ENCODE data around the gene PRKG1. TPM values are rescaled to one million over a fixed set of nuclear protein-coding genes. Genes with fewer than 3 reads are reported as not detected.
"Not testable (repeated sequence)": the region's sequence is repeated elsewhere in the genome, so short reads cannot be mapped to it uniquely, and the experiment has no call there.

PRKG1 gene
- polyA plus RNA-seq, 1 donor from 2014 or later: 0.36 TPM

GRCh38 chr10:51311228-51311627 lies 236.9 kb downstream of the PRKG1 start:
- H3K4me3 Mint-ChIP-seq: no peak overlapping the region
- peaks cover 3% of the 10 kb centered on the region for H3K27me3 Mint-ChIP-seq
- H3K9me3 Mint-ChIP-seq: peaks cover 0 to 7% (median 0%) of the 10 kb centered on the region in 3 donors
- H3K4me1 Mint-ChIP-seq: no peaks in the 10 kb centered on the region
- H3K27ac Mint-ChIP-seq: no peak overlapping the region
- no peaks in the 10 kb centered on the region for H3K36me3 Mint-ChIP-seq

GRCh38 chr10:51312817-51313216 lies 238.5 kb downstream of the PRKG1 start:
- H3K9me3 Mint-ChIP-seq: peaks cover 0 to 7% (median 0%) of the 10 kb centered on the region in 3 donors
- H3K36me3 Mint-ChIP-seq: no peaks in the 10 kb centered on the region
- H3K4me1 Mint-ChIP-seq: no peaks in the 10 kb centered on the region
- no peak overlapping the region for H3K27ac Mint-ChIP-seq
- peaks cover 3% of the 10 kb centered on the region for H3K27me3 Mint-ChIP-seq
- H3K4me3 Mint-ChIP-seq: no peak overlapping the region

GRCh38 chr10:51313251-51313650 lies 239.0 kb downstream of the PRKG1 start:
- Mint-ChIP-seq H3K4me3 (no peak overlapping the region), H3K27me3 (peaks cover 3% of the 10 kb centered on the region), H3K4me1 (no peaks in the 10 kb centered on the region), H3K36me3 (no peaks in the 10 kb centered on the region), H3K9me3 (peaks cover 0 to 7% (median 0%) of the 10 kb centered on the region in 3 donors), H3K27ac (no peak overlapping the region)

GRCh38 chr10:51313773-51314478 lies 239.6 kb downstream of the PRKG1 start:
- Mint-ChIP-seq H3K4me3 (no peak overlapping the region), H3K27me3 (no peaks in the 10 kb centered on the region), H3K4me1 (no peaks in the 10 kb centered on the region), H3K27ac (no peak overlapping the region), H3K9me3 (peaks cover 0 to 7% (median 0%) of the 10 kb centered on the region in 3 donors), H3K36me3 (no peaks in the 10 kb centered on the region)

- H3K27me3 Mint-ChIP-seq: no peaks in the 10 kb centered on the region
- no peak overlapping the region for H3K4me3 Mint-ChIP-seq
- no peak overlapping the region for H3K27ac Mint-ChIP-seq
- H3K36me3 Mint-ChIP-seq: no peaks in the 10 kb centered on the region
- no peaks in the 10 kb centered on the region for H3K4me1 Mint-ChIP-seq
- peaks cover 0 to 7% (median 0%) of the 10 kb centered on the region in 3 donors for H3K9me3 Mint-ChIP-seq
Observed at GRCh38 chr10:51314481-51314880, 240.2 kb downstream of the PRKG1 start.

- H3K36me3 Mint-ChIP-seq: no peaks in the 10 kb centered on the region
- H3K27me3 Mint-ChIP-seq: no peaks in the 10 kb centered on the region
- no peaks in the 10 kb centered on the region for H3K9me3 Mint-ChIP-seq
- no peaks in the 10 kb centered on the region for H3K4me1 Mint-ChIP-seq
- no peak overlapping the region for H3K27ac Mint-ChIP-seq
- H3K4me3 Mint-ChIP-seq: no peak overlapping the region
Observed at GRCh38 chr10:51318399-51319172, 244.3 kb downstream of the PRKG1 start.

- H3K9me3 Mint-ChIP-seq: peaks cover 0 to 2% (median 0%) of the 10 kb centered on the region in 3 donors
Observed at GRCh38 chr10:51319173-51319435, 244.8 kb downstream of the PRKG1 start.

GRCh38 chr10:51321300-51321699 lies 247.0 kb downstream of the PRKG1 start:
- H3K36me3 Mint-ChIP-seq: no peaks in the 10 kb centered on the region
- no peaks in the 10 kb centered on the region for H3K4me1 Mint-ChIP-seq

More at GRCh38 chr10:51319173-51319435, 244.8 kb downstream of the PRKG1 start:
- no peaks in the 10 kb centered on the region for H3K27me3 Mint-ChIP-seq
- no peak overlapping the region for H3K27ac Mint-ChIP-seq
- H3K4me3 Mint-ChIP-seq: no peak overlapping the region
- H3K4me1 Mint-ChIP-seq: no peaks in the 10 kb centered on the region
- H3K36me3 Mint-ChIP-seq: no peaks in the 10 kb centered on the region

GRCh38 chr10:51321980-51322379 lies 247.7 kb downstream of the PRKG1 start:
- peaks cover 0 to 9% (median 1%) of the 10 kb centered on the region in 3 donors for H3K9me3 Mint-ChIP-seq
- H3K4me1 Mint-ChIP-seq: no peaks in the 10 kb centered on the region
- no peak overlapping the region for H3K4me3 Mint-ChIP-seq
- no peaks in the 10 kb centered on the region for H3K36me3 Mint-ChIP-seq
- H3K27me3 Mint-ChIP-seq: no peaks in the 10 kb centered on the region
- H3K27ac Mint-ChIP-seq: no peak overlapping the region

More at GRCh38 chr10:51321300-51321699, 247.0 kb downstream of the PRKG1 start:
- Mint-ChIP-seq H3K27me3 (no peaks in the 10 kb centered on the region), H3K4me3 (no peak overlapping the region), H3K27ac (no peak overlapping the region), H3K9me3 (peaks cover 0 to 9% (median 1%) of the 10 kb centered on the region in 3 donors)

- Mint-ChIP-seq H3K27ac (no peak overlapping the region), H3K4me3 (no peak overlapping the region), H3K9me3 (peaks cover 0 to 19% (median 3%) of the 10 kb centered on the region in 3 donors), H3K27me3 (no peaks in the 10 kb centered on the region), H3K4me1 (no peaks in the 10 kb centered on the region), H3K36me3 (no peaks in the 10 kb centered on the region)
Observed at GRCh38 chr10:51325649-51326048, 251.4 kb downstream of the PRKG1 start.

GRCh38 chr10:51326174-51326573 lies 251.9 kb downstream of the PRKG1 start:
- Mint-ChIP-seq H3K4me3 (no peak overlapping the region), H3K9me3 (peaks cover 0 to 19% (median 3%) of the 10 kb centered on the region in 3 donors), H3K36me3 (no peaks in the 10 kb centered on the region), H3K27me3 (no peaks in the 10 kb centered on the region), H3K4me1 (no peaks in the 10 kb centered on the region), H3K27ac (no peak overlapping the region)

- Mint-ChIP-seq H3K27ac (no peak overlapping the region), H3K9me3 (peaks cover 0 to 19% (median 3%) of the 10 kb centered on the region in 3 donors), H3K36me3 (no peaks in the 10 kb centered on the region), H3K4me1 (no peaks in the 10 kb centered on the region), H3K4me3 (no peak overlapping the region), H3K27me3 (no peaks in the 10 kb centered on the region)
Observed at GRCh38 chr10:51327432-51327831, 253.1 kb downstream of the PRKG1 start.

- Mint-ChIP-seq H3K4me3 (no peak overlapping the region), H3K36me3 (no peaks in the 10 kb centered on the region), H3K4me1 (no peaks in the 10 kb centered on the region), H3K27me3 (no peaks in the 10 kb centered on the region), H3K27ac (no peak overlapping the region), H3K9me3 (peaks cover 2 to 10% (median 4%) of the 10 kb centered on the region in 3 donors)
Observed at GRCh38 chr10:51340366-51340765, 266.1 kb downstream of the PRKG1 start.

- no peaks in the 10 kb centered on the region for H3K36me3 Mint-ChIP-seq
- H3K4me1 Mint-ChIP-seq: no peaks in the 10 kb centered on the region
- H3K27me3 Mint-ChIP-seq: no peaks in the 10 kb centered on the region
- H3K9me3 Mint-ChIP-seq: peaks cover 2 to 10% (median 4%) of the 10 kb centered on the region in 3 donors
- no peak overlapping the region for H3K27ac Mint-ChIP-seq
- H3K4me3 Mint-ChIP-seq: no peak overlapping the region
Observed at GRCh38 chr10:51340845-51341610, 266.7 kb downstream of the PRKG1 start.

GRCh38 chr10:51341745-51342144 lies 267.5 kb downstream of the PRKG1 start:
- H3K36me3 Mint-ChIP-seq, H3K27me3 Mint-ChIP-seq, H3K9me3 Mint-ChIP-seq, H3K4me3 Mint-ChIP-seq, H3K27ac Mint-ChIP-seq, H3K4me1 Mint-ChIP-seq: not testable (repeated sequence)

Measured in IgD-negative memory B cell (primary cell).